Muscle layer of colon (tissue), 2 donors: ENCODE data around the gene SCAMP1.
A peak's percentile ranks its signal among the peaks of the same experiment; 100 is the strongest.

ENCODE experiments used
- H3K27ac ChIP-seq: one replicate; pipeline ENCODE4 v1.7.0; 2013; ENCODE audit warnings: low read depth, mild to moderate bottlenecking, low read length, moderate library complexity
- H3K27me3 ChIP-seq, 2 donors: one replicate each; pipeline ENCODE4 v1.7.0; 2013; ENCODE audit warnings: low read length in 2 of 2, mild to moderate bottlenecking in 2 of 2; ENCODE audit not compliant: insufficient read depth in 2 of 2, control insufficient read depth in 1 of 2
- H3K36me3 ChIP-seq: one replicate; pipeline ENCODE4 v1.7.0; 2013; ENCODE audit warnings: mild to moderate bottlenecking, low read length; ENCODE audit not compliant: insufficient read depth
- H3K4me1 ChIP-seq: one replicate; pipeline ENCODE4 v1.7.0; 2013; ENCODE audit warnings: mild to moderate bottlenecking, low read length; ENCODE audit not compliant: insufficient read depth
- H3K4me3 ChIP-seq, 2 donors: one replicate each; pipeline ENCODE4 v1.7.0; 2013; ENCODE audit warnings: low read length in 2 of 2, low read depth in 1 of 2, mild to moderate bottlenecking in 1 of 2, moderate library complexity in 1 of 2
- H3K9ac ChIP-seq: one replicate; pipeline ENCODE4 v1.7.0; 2013; ENCODE audit warnings: low read length
- H3K9me3 ChIP-seq: one replicate; pipeline ENCODE4 v1.7.0; 2013; ENCODE audit warnings: mild to moderate bottlenecking, low read length
- donor health status: abdominal sarcoma.
- donor health status: Adenocarcinoma of cecum.

SCAMP1 gene

GRCh38 chr5:78482948-78483347 is 122.5 kb downstream of the SCAMP1 start:
- Histone ChIP-seq H3K9me3 (no peaks in the 10 kb centered on the region), H3K27me3 (no peaks in the 10 kb centered on the region), H3K36me3 (peaks cover 18% of the 10 kb centered on the region), H3K4me3 (no peak overlapping the region), H3K9ac (no peak overlapping the region), H3K4me1 (no peaks in the 10 kb centered on the region), H3K27ac (no peak overlapping the region)

GRCh38 chr5:78483809-78484521 is 123.5 kb downstream of the SCAMP1 start:
- Histone ChIP-seq H3K27ac (no peak overlapping the region), H3K4me1 (no peaks in the 10 kb centered on the region), H3K27me3 (no peaks in the 10 kb centered on the region), H3K9me3 (no peaks in the 10 kb centered on the region), H3K9ac (no peak overlapping the region), H3K4me3 (no peak overlapping the region), H3K36me3 (peaks cover 28% of the 10 kb centered on the region)

- H3K27me3 ChIP-seq = no peaks in the 10 kb centered on the region
- no peaks in the 10 kb centered on the region for H3K4me1 ChIP-seq
- H3K36me3 ChIP-seq = peaks cover 29% of the 10 kb centered on the region
- H3K9ac ChIP-seq = no peak overlapping the region
- H3K4me3 ChIP-seq = no peak overlapping the region
- no peaks in the 10 kb centered on the region for H3K9me3 ChIP-seq
- H3K27ac ChIP-seq = no peak overlapping the region
Measured at GRCh38 chr5:78486218-78486617, 125.8 kb downstream of the SCAMP1 start.

- Histone ChIP-seq H3K36me3 (peaks cover 29% of the 10 kb centered on the region), H3K4me1 (no peaks in the 10 kb centered on the region), H3K9ac (no peak overlapping the region), H3K27me3 (no peaks in the 10 kb centered on the region), H3K4me3 (no peak overlapping the region), H3K9me3 (no peaks in the 10 kb centered on the region), H3K27ac (no peak overlapping the region)
Measured at GRCh38 chr5:78487846-78488245, 127.4 kb downstream of the SCAMP1 start.

- Histone ChIP-seq H3K9me3 (no peaks in the 10 kb centered on the region), H3K27me3 (no peaks in the 10 kb centered on the region), H3K9ac (no peak overlapping the region), H3K36me3 (peaks cover 38% of the 10 kb centered on the region), H3K27ac (no peak overlapping the region), H3K4me3 (no peak overlapping the region), H3K4me1 (peaks cover under 1% of the 10 kb centered on the region)
Measured at GRCh38 chr5:78490709-78491485, 130.5 kb downstream of the SCAMP1 start.

GRCh38 chr5:78492224-78492623 is 131.8 kb downstream of the SCAMP1 start:
- H3K4me3 ChIP-seq = no peak overlapping the region
- peaks cover 12% of the 10 kb centered on the region for H3K4me1 ChIP-seq
- no peaks in the 10 kb centered on the region for H3K9me3 ChIP-seq
- H3K36me3 ChIP-seq = peaks cover 32% of the 10 kb centered on the region
- H3K9ac ChIP-seq = no peak overlapping the region
- H3K27me3 ChIP-seq = no peaks in the 10 kb centered on the region
- H3K27ac ChIP-seq = no peak overlapping the region

GRCh38 chr5:78492650-78493049 is 132.2 kb downstream of the SCAMP1 start:
- Histone ChIP-seq H3K27ac (no peak overlapping the region), H3K27me3 (no peaks in the 10 kb centered on the region), H3K36me3 (peaks cover 28% of the 10 kb centered on the region), H3K9me3 (no peaks in the 10 kb centered on the region), H3K4me3 (no peak overlapping the region), H3K4me1 (peaks cover 15% of the 10 kb centered on the region), H3K9ac (no peak overlapping the region)

- Histone ChIP-seq H3K4me1 (peaks cover 39% of the 10 kb centered on the region), H3K4me3 (no peak overlapping the region), H3K9ac (no peak overlapping the region), H3K27ac (no peak overlapping the region), H3K36me3 (peaks cover 13% of the 10 kb centered on the region), H3K9me3 (no peaks in the 10 kb centered on the region), H3K27me3 (no peaks in the 10 kb centered on the region)
Measured at GRCh38 chr5:78495800-78496199, 135.4 kb downstream of the SCAMP1 start.

GRCh38 chr5:78496373-78496772 is 136.0 kb downstream of the SCAMP1 start:
- Histone ChIP-seq H3K27ac (no peak overlapping the region), H3K9me3 (no peaks in the 10 kb centered on the region), H3K9ac (no peak overlapping the region), H3K4me3 (no peak overlapping the region), H3K36me3 (peaks cover 13% of the 10 kb centered on the region), H3K4me1 (peaks cover 40% of the 10 kb centered on the region), H3K27me3 (no peaks in the 10 kb centered on the region)

- H3K9me3 ChIP-seq = no peaks in the 10 kb centered on the region
- H3K9ac ChIP-seq = no peak overlapping the region
- H3K36me3 ChIP-seq = peaks cover 9% of the 10 kb centered on the region
- no peaks in the 10 kb centered on the region for H3K27me3 ChIP-seq
- peaks cover 55% of the 10 kb centered on the region for H3K4me1 ChIP-seq
- H3K27ac ChIP-seq = no peak overlapping the region
- peak overlapping the region in 1 of 2 donors; percentile 35 for H3K4me3 ChIP-seq
Measured at GRCh38 chr5:78497573-78498533, 137.4 kb downstream of the SCAMP1 start.

GRCh38 chr5:78499485-78499884 is 139.1 kb downstream of the SCAMP1 start:
- Histone ChIP-seq H3K27me3 (no peaks in the 10 kb centered on the region), H3K4me3 (no peak overlapping the region), H3K36me3 (peaks cover 2% of the 10 kb centered on the region), H3K27ac (no peak overlapping the region), H3K9me3 (no peaks in the 10 kb centered on the region), H3K9ac (no peak overlapping the region), H3K4me1 (peaks cover 63% of the 10 kb centered on the region)
